HepG2 (cell line): ENCODE results near the gene TEFM. TPM values are rescaled to one million over a fixed set of nuclear protein-coding genes. Genes with fewer than 3 reads are reported as not detected.

Experiments used
- ARHGAP35 ChIP-seq: sonication (generic); formaldehyde crosslinking; IDR thresholded peaks from 2 replicates; pipeline ENCODE4 v1.9.0; 2022; ENCODE audit warnings: mild to moderate bottlenecking, inconsistent platforms, moderate library complexity, missing genetic modification reagents, borderline replicate concordance
- ARID3A ChIP-seq: IDR thresholded peaks from 2 replicates; pipeline ENCODE4 v1.6.1; 2012; ENCODE audit warnings: low read depth, low read length, improper control_type of control experiment
- ARNT ChIP-seq: fragments of 450-650 bp; IDR thresholded peaks from 2 replicates; pipeline ENCODE4 v1.6.1; 2017
- BATF2 ChIP-seq: sonication (generic); formaldehyde crosslinking; IDR thresholded peaks from 2 replicates; pipeline ENCODE4 v1.8.0; 2022; ENCODE audit warnings: mild to moderate bottlenecking, missing genetic modification reagents, moderate library complexity
- CENPX ChIP-seq: sonication (generic); formaldehyde crosslinking; IDR thresholded peaks from 2 replicates; pipeline ENCODE4 v1.9.0; 2021; ENCODE audit warnings: mild to moderate bottlenecking, missing genetic modification reagents, moderate library complexity
- FOXJ3 ChIP-seq: sonication (generic); formaldehyde crosslinking; IDR thresholded peaks from 2 replicates; pipeline ENCODE4 v1.4.0; 2020; ENCODE audit warnings: missing genetic modification reagents, mild to moderate bottlenecking, borderline replicate concordance
- NR1H2 ChIP-seq: sonication (generic); formaldehyde crosslinking; IDR thresholded peaks from 2 replicates; pipeline ENCODE4 v1.8.1; 2022; ENCODE audit warnings: low read depth, missing genetic modification reagents, borderline replicate concordance
- NR2C2 ChIP-seq: sonication (generic); formaldehyde crosslinking; IDR thresholded peaks from 2 replicates; pipeline ENCODE4 v1.4.0; 2020; ENCODE audit warnings: missing genetic modification reagents, mild to moderate bottlenecking, moderate library complexity, borderline replicate concordance
- PPARG ChIP-seq: conservative IDR thresholded peaks from 2 replicates; pipeline ENCODE4 v1.6.1; 2016; ENCODE audit warnings: missing biosample characterization, missing genetic modification reagents
- RFX5 ChIP-seq: IDR thresholded peaks from 2 replicates; pipeline ENCODE4 v1.6.1; 2011; ENCODE audit warnings: low read depth, low read length, improper control_type of control experiment
- RORA ChIP-seq: sonication (generic); formaldehyde crosslinking; IDR thresholded peaks from 2 replicates; pipeline ENCODE4 v1.5.0; 2020; ENCODE audit warnings: mild to moderate bottlenecking, missing genetic modification reagents, moderate library complexity
- SRSF9 ChIP-seq: fragments of 200-400 bp; formaldehyde crosslinking; IDR thresholded peaks from 2 replicates; pipeline ENCODE4 v1.6.1; 2018; ENCODE audit warnings: borderline replicate concordance, mild to moderate bottlenecking, low read depth, low read length; ENCODE audit not compliant: insufficient read depth, poor library complexity, severe bottlenecking
- ZBTB3 ChIP-seq: sonication (generic); formaldehyde crosslinking; IDR thresholded peaks from 2 replicates; pipeline ENCODE4 v1.4.0; 2020; ENCODE audit warnings: low read depth, mild to moderate bottlenecking, moderate library complexity, missing genetic modification reagents, borderline replicate concordance
- ZNF24 ChIP-seq: fragments of 450-650 bp; IDR thresholded peaks from 2 replicates; pipeline ENCODE4 v1.6.1; 2017; ENCODE audit warnings: antibody characterized with exemption, mild to moderate bottlenecking
- ZNF432 ChIP-seq: sonication (generic); formaldehyde crosslinking; IDR thresholded peaks from 2 replicates; pipeline ENCODE4 v1.5.0; 2020; ENCODE audit warnings: missing genetic modification reagents, mild to moderate bottlenecking, borderline replicate concordance
- ZNF605 ChIP-seq: sonication (generic); formaldehyde crosslinking; IDR thresholded peaks from 2 replicates; pipeline ENCODE4 v1.8.0; 2022; ENCODE audit warnings: mild to moderate bottlenecking, missing genetic modification reagents
- ZNF614 ChIP-seq: IDR thresholded peaks from 2 replicates; pipeline ENCODE4 v1.6.1; 2018; ENCODE audit warnings: missing biosample characterization, missing genetic modification reagents, inconsistent platforms, borderline replicate concordance
- ZNF737 ChIP-seq: sonication (generic); formaldehyde crosslinking; IDR thresholded peaks from 2 replicates; pipeline ENCODE4 v1.5.0; 2020; ENCODE audit warnings: missing genetic modification reagents, mild to moderate bottlenecking, borderline replicate concordance
- ZSCAN12 ChIP-seq: sonication (generic); formaldehyde crosslinking; IDR thresholded peaks from 2 replicates; pipeline ENCODE4 v1.9.0; 2021; ENCODE audit warnings: mild to moderate bottlenecking, missing genetic modification reagents
- ZUFSP ChIP-seq: sonication (generic); formaldehyde crosslinking; IDR thresholded peaks from 2 replicates; pipeline ENCODE4 v1.9.0; 2021; ENCODE audit warnings: missing genetic modification reagents, mild to moderate bottlenecking, borderline replicate concordance
- polyA plus RNA-seq, 8 experiments: library from polyadenylated mRNA; depleted of rRNA in 3 of 8; stranded (reverse) in 7 of 8; unstranded in 1 of 8; fragments of >200 nt; fragmentation: Illumina TruSeq in 4 of 8; extraction: Trizol in 4 of 8; gene quantifications; 2 replicates each; pipeline versions ENCODE4 v1.2.1 to v1.2.3, GENCODE V29; 2011 to 2016; ENCODE audit warnings: low read depth in 4 of 8, missing spikeins in 1 of 8, mixed read lengths in 1 of 8; ENCODE audit not compliant: insufficient read depth in 1 of 8
- total RNA-seq, 5 experiments: library from RNA; depleted of rRNA; stranded (reverse); fragments of >200 nt; fragmentation: Illumina TruSeq; extraction: Trizol; gene quantifications; 2 replicates each; pipeline ENCODE4 v1.2.3, GENCODE V29; 2016; ENCODE audit warnings: low read depth in 1 of 5
- TF ChIP-seq, protein P1 (sequence below): sonication (generic); formaldehyde crosslinking; IDR thresholded peaks from 2 replicates; pipeline ENCODE4 v1.4.0; 2020; ENCODE audit warnings: missing genetic modification reagents
- TF ChIP-seq, protein P2 (sequence below): sonication (generic); formaldehyde crosslinking; IDR thresholded peaks from 2 replicates; pipeline ENCODE4 v1.4.0; 2020; ENCODE audit warnings: mild to moderate bottlenecking, missing genetic modification reagents

TEFM gene
- total and polyA plus RNA-seq, 2 of the 13 experiments (the other 11 are each of a cell fraction or from before 2014, with no cell fraction given), result 7.0 to 20.0 TPM

GRCh38 chr17:30906101-30906911, at the start of gene TEFM (continued):
- TF ChIP-seq ARHGAP35 (CRISPR knock-in tag) (peak; percentile 65; the same call in 1 of the 2 replicates), ZSCAN12 (CRISPR knock-in tag) (peak; percentile 54; the same call in 1 of the 2 replicates), ARID3A (no peak), ZUFSP (no peak), ZNF737 (CRISPR knock-in tag) (peak; percentile 56; the same call in 1 of the 2 replicates), ZNF614 (CRISPR knock-in tag) (peak; percentile 95), ZNF605 (CRISPR knock-in tag) (peak; percentile 96), RORA (CRISPR knock-in tag) (no peak), NR2C2 (CRISPR knock-in tag) (peak; percentile 88), ZBTB3 (CRISPR knock-in tag) (peak; percentile 74; the same call in 1 of the 2 replicates), ZNF432 (CRISPR knock-in tag) (no peak), CENPX (CRISPR knock-in tag) (no peak), PPARG (CRISPR knock-in tag) (peak; percentile 58; the same call in 1 of the 2 replicates), ARNT (no peak), FOXJ3 (CRISPR knock-in tag) (peak; percentile 71; the same call in 1 of the 2 replicates), ZNF24 (peak; percentile 74; the same call in 1 of the 2 replicates), BATF2 (CRISPR knock-in tag) (no peak), NR1H2 (no peak), SRSF9 (no peak), RFX5 (no peak)
- TF ChIP-seq, protein P1, sequence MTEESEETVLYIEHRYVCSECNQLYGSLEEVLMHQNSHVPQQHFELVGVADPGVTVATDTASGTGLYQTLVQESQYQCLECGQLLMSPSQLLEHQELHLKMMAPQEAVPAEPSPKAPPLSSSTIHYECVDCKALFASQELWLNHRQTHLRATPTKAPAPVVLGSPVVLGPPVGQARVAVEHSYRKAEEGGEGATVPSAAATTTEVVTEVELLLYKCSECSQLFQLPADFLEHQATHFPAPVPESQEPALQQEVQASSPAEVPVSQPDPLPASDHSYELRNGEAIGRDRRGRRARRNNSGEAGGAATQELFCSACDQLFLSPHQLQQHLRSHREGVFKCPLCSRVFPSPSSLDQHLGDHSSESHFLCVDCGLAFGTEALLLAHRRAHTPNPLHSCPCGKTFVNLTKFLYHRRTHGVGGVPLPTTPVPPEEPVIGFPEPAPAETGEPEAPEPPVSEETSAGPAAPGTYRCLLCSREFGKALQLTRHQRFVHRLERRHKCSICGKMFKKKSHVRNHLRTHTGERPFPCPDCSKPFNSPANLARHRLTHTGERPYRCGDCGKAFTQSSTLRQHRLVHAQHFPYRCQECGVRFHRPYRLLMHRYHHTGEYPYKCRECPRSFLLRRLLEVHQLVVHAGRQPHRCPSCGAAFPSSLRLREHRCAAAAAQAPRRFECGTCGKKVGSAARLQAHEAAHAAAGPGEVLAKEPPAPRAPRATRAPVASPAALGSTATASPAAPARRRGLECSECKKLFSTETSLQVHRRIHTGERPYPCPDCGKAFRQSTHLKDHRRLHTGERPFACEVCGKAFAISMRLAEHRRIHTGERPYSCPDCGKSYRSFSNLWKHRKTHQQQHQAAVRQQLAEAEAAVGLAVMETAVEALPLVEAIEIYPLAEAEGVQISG (CRISPR knock-in tag), result peak; percentile 97
- TF ChIP-seq, protein P2, sequence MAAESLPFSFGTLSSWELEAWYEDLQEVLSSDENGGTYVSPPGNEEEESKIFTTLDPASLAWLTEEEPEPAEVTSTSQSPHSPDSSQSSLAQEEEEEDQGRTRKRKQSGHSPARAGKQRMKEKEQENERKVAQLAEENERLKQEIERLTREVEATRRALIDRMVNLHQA (CRISPR knock-in tag), result no peak
